ENCODE data around the gene TMEM100.

Gene TMEM100

GRCh38 chr17:55722742-55723487, at the start of gene TMEM100:
Gene TMEM100 (minus strand): TSS chr17:55722864. CDS start chr17:55721070, 1,794 bp downstream.
- no peak for DNase-seq

GRCh38 chr17:55772086-55772485, 49.4 kb upstream of the TMEM100 start:
- no peak for DNase-seq

GRCh38 chr17:55770196-55770870, 47.7 kb upstream of the TMEM100 start:
- no peak for DNase-seq

GRCh38 chr17:55769625-55770000, 46.9 kb upstream of the TMEM100 start:
- DNase-seq, result no peak

GRCh38 chr17:55768936-55769624, 46.4 kb upstream of the TMEM100 start:
- no peak for DNase-seq

- DNase-seq, result no peak
These were observed 42.8 kb upstream of the TMEM100 start for GRCh38 chr17:55765472-55765871.

GRCh38 chr17:55764610-55765009, 41.9 kb upstream of the TMEM100 start:
- no peak for DNase-seq

- no peak for DNase-seq
These were observed 41.2 kb upstream of the TMEM100 start for GRCh38 chr17:55763856-55764255.

- no peak for DNase-seq
These were observed 39.6 kb upstream of the TMEM100 start for GRCh38 chr17:55762086-55762858.

GRCh38 chr17:55760643-55761355, 38.1 kb upstream of the TMEM100 start:
- DNase-seq, result no peak

- no peak for DNase-seq
These were observed 35.5 kb upstream of the TMEM100 start for GRCh38 chr17:55758171-55758570.

- no peak for DNase-seq
These were observed 35.0 kb upstream of the TMEM100 start for GRCh38 chr17:55757659-55758058.

GRCh38 chr17:55756689-55757088, 34.0 kb upstream of the TMEM100 start:
- no peak for DNase-seq

GRCh38 chr17:55751720-55752250, 29.1 kb upstream of the TMEM100 start:
- no peak for DNase-seq

- DNase-seq, result peak; percentile 83
These were observed 28.3 kb upstream of the TMEM100 start, which contains the start of gene PCTP for GRCh38 chr17:55750750-55751657. Gene PCTP (plus strand): TSS chr17:55751051. CDS start chr17:55751104, 53 bp downstream.

- DNase-seq, result no peak
These were observed 27.3 kb upstream of the TMEM100 start for GRCh38 chr17:55749985-55750384.

GRCh38 chr17:55748841-55749240, 26.2 kb upstream of the TMEM100 start:
- DNase-seq, result no peak

GRCh38 chr17:55747209-55747608, 24.5 kb upstream of the TMEM100 start:
- no peak for DNase-seq

GRCh38 chr17:55746466-55746865, 23.8 kb upstream of the TMEM100 start:
- no peak for DNase-seq

- DNase-seq, result no peak
These were observed 22.6 kb upstream of the TMEM100 start for GRCh38 chr17:55745258-55745657.

GRCh38 chr17:55743103-55743679, 20.5 kb upstream of the TMEM100 start:
- DNase-seq, result no peak
